Measurements from ENCODE around the gene ARMC6. TPM values are rescaled to one million over a fixed set of nuclear protein-coding genes. Genes with fewer than 3 reads are reported as not detected.

Gene ARMC6
- total RNA-seq, 1 experiment from 2014 or later: 77.1 TPM

DNA sequence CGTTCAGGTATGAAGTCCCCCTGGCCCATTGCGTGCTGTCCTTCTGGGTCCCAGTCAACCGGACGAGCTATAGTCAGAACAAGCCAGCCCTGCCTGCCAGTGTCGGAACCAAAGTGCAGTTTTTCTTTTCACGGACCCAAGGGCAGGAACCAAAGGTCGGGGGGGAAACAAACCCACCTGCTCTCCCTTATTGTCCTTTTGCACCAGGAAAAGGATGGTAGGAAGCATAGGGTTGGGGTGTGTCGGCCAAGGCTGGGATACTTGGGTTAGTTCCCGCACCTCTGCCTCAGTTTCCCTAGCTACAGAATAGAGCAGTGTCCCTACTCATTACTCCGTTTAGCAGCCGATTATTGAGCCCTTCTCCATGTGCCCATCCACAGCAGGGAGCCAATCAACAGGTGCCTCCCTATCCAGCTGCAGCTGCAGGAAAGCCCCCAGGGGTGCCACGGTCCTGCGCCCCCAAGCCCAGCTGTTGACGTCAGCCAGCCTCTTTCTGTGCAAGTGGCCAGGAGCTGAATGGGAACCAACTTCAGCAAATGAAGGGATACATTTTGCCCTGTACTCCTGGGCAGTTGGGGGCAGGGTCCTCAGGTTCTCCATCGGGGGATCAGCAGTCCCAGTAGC lies 21.0 kb downstream of the ARMC6 start:
- DNase-seq (ENCODE audit: low spot score): no peak

DNA sequence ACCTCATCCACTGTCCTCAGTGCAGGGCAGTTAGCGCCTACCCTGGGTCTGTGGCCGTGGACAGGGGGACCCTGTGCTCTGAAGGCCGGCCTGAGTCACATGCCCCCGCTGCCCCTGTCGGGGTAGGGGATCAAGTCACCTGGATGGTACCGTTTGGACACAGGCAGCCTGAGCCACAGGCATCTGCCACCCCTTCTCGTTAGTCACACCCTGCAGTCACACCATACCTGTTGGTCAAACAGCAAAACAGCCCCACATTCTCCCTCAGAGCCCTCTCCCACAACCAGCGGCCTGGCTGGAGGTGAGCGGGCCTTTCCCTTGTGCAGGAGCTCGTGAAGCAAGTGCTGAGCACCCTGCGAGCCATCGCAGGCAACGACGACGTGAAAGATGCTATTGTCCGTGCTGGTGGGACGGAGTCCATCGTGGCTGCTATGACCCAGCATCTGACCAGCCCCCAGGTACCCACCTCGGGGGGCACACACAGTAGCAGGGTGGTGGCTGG lies 21.6 kb downstream of the ARMC6 start:
- DNase-seq (ENCODE audit: low spot score): no peak

GRCh38 chr19:19055701-19056100 lies 22.3 kb downstream of the ARMC6 start:
- no peak for DNase-seq (ENCODE audit: low spot score)

- DNase-seq (ENCODE audit: low spot score): no peak
Observed at GRCh38 chr19:19056636-19057275, 23.4 kb downstream of the ARMC6 start.

GRCh38 chr19:19057317-19057716 lies 23.9 kb downstream of the ARMC6 start:
- DNase-seq (ENCODE audit: low spot score): no peak

DNA sequence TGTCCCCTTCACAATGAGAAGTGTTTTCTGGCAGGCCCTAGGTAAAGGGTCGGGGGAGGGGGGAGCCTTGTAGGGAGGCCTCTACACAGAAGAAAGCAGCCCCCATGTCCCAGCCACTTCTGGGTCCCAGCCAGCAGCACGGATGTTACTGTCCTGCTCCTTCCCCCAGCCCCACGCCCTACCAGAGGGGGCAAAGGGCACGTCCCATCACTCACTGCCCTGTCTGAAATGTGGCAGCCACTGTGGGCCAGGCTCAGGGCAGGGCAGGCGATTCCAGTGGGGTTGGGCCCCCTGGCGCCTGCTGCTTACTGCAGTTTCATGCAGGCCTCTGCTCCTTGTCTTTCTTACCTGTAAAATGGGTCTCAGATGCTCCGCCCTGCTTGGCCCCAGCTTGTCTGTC lies 24.3 kb downstream of the ARMC6 start:
- DNase-seq (ENCODE audit: low spot score): no peak

- DNase-seq (ENCODE audit: low spot score): no peak
Observed at GRCh38 chr19:19059018-19059836, 25.8 kb downstream of the ARMC6 start.

- DNase-seq (ENCODE audit: low spot score): no peak
Observed at GRCh38 chr19:19059837-19060611, 26.6 kb downstream of the ARMC6 start.

DNA sequence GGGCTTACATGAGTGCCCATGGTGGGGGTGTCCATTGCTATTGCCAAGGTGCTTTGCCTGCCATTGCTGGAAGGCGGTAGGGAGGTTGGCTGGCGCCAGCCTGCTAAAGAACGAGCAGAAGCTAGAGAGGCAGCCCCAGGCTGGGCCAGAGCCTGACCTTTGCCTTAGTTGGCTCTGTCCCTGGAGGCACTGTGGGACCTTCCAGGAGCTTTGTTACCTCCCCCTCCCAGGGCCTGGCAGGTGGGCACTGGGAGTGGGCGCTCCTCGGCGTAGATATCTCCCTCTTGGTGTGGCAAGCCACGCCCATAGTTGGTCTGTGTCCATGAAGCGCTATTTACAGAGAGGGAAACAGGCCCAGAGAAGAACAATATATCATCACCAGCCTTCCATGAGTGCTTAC lies 28.1 kb downstream of the ARMC6 start:
- no peak for DNase-seq (ENCODE audit: low spot score)

GRCh38 chr19:19062454-19063182 lies 29.2 kb downstream of the ARMC6 start:
- DNase-seq (ENCODE audit: low spot score): peak; percentile 81

- peak; percentile 99 for DNase-seq (ENCODE audit: low spot score)
Observed at GRCh38 chr19:19063183-19064097, 30.0 kb downstream of the ARMC6 start, which contains the start of gene SLC25A42. SLC25A42 (plus strand) TSS chr19:19063994; CDS start chr19:19096125, 32,131 bp downstream.

- DNase-seq (ENCODE audit: low spot score): peak; percentile 15
Observed at GRCh38 chr19:19064098-19064722, 30.8 kb downstream of the ARMC6 start.

GRCh38 chr19:19064811-19065745 lies 31.7 kb downstream of the ARMC6 start:
- DNase-seq (ENCODE audit: low spot score): no peak

DNA sequence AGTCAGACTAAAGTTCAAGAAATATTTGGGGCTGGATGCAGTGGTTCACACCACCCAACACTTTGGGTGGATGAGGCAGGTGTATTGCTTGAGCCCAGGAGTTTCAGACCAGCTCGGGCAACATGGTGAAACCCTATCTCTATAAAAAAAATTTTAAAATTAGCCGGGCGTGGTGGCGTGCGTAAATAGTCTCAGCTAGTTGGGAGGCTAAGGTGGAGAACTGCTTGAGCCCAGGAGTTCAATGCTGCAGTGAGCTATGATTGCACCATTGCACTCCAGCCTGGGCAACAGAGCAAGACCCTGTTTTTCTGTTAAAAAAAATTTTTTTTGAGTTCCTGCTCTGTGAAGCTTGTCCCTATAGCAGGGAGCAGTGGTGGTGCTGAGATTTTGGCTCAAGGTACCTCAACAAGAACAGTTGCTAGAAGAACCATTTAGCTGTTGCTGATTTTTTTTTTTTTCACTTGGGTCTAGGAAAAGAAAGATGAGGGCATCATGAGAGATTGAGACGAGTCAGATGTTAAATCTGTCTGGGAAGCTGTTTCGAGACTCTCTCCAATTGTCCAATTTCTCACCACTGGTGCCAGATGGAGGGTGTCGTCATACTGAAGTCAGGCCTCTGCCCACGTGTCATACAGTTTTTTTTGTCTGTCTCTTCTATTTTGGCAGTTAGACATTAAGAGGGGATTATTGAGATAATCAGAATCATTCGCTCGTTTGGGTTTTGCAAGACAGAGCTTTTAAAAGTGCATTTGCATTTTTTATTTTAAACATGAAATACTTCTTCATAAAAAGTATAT lies 34.1 kb downstream of the ARMC6 start:
- no peak for DNase-seq (ENCODE audit: low spot score)

DNA sequence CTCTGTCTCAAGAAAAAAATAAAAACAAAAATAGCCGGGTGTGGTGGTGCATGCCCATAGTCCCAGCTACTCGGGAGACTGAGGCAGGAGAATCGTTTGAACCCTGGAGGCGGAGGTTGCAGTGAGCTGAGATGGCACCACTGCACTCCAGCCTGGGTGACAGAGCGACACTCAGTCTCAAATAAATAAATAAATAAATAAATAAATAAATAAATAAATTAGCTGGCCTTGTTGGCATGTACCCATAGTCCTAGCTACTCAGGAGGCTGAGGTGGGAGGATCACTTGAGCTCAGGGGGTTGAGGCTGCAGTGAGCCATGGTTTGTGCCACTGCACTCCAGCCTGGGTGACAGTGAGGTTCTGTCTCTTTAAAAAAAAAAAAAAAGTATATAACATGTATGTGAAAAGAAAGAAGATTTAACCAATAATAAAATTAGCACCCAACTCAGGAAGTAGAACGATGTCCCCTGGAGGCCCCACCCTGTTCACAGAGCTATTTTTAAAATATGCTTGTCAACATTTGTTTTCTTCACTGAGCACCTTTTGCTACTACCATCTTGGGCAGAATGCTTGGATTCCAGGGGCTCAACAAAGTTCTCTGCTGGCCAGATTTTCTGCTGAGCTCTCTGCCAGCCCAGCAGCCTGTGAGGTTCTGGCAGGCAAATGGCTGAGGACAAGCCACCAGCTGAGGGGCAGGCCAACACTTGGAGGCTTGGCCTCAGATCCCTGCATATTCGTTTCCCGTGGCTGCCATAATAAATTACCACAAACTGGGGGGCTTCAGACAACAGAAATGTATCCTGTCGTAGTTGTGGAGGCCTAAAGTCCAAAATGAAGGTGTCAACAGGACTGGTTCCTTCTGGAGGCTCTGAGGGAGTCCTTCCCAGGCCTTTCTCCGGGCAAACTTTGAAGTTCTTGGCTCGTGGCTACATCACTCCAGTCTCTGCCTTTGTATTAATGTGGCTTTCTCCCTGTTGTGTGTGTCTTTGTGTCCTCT lies 35.6 kb downstream of the ARMC6 start:
- DNase-seq (ENCODE audit: low spot score): no peak

DNA sequence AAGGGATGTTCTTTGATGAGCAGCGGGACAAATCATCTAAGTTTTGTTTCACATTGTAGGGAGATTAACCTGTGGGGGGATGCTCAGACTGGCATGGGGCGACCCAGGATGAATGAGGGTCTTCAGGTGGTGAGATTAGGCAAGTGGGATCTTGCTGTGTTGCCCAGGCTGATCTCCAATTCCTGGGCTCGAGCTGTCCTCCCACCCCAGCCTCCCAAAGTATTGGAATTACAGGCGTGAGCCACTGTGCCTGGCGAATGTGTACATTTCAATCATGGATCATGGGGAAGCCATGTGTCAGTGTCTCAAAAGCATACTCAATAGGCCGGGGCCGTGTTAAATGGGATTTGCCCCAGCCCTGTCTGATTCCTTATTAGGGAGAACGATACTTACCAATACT lies 38.5 kb downstream of the ARMC6 start:
- no peak for DNase-seq (ENCODE audit: low spot score)
